GM21717 (cell line): Measurements from ENCODE around the gene SPECC1.
"Not testable (repeated sequence)": the region's sequence is repeated elsewhere in the genome, so short reads cannot be mapped to it uniquely, and the experiment has no call there.

Experiments
- ATAC-seq: cut with Tn5 transposase; IDR thresholded peaks from one replicate; pipeline ENCODE4 v1.9.1; 2021; ENCODE audit warnings: mild to moderate bottlenecking, moderate library complexity; ENCODE audit not compliant: unreplicated experiment

The SPECC1 gene

DNA sequence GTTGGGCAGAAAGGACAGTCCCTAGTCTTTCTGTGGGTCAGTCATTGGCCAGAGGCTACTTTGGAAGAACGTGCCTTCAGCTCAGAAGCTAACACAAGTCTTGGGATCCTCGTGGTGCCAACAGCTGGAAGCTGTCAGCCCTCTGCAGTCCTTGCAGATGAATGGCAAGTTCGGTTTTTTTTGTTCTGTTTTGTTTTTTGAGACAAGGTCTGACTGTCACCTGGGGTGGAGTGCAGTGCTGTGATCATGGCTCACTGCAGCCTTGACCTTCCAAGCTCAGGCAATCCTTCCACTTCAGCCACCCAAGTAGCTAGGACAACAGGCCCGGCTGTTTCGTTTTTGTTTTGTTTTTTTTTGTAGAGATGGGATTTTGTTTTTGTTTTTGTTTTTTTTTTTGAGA, 149.4 kb downstream of the SPECC1 start:
- no peak for ATAC-seq

DNA sequence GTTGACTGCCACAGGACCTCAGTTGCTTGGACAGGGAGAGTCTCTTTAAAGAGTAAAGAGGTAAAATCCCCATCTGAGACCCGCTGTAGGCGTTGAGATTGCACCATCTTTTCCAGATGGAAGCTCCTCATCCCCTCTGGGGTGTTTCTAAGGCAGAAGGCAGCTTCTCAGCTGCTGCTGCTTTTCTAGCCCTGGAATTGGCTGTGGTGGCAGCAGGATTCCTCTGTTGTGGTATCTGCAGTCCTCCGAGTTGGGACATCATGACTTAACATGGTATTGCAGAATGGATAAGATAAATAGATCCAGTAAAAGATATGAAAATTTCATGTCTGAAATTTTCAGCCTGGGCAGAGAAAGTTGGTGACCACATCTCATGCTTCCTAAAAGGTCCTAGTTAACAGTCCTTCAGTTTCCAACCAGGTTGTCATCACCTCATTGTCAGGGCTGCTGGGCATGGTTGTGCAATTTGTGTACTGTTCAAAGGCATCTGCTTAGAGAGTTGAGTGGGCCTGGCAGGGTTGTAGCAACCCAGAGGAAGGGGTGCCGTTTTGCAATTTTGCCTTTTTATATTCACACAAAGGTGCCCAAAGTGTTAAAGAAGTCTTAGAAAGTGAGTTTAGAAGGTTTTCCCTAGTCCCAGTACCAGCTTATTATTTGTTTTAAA, 150.4 kb downstream of the SPECC1 start:
- no peak for ATAC-seq

DNA sequence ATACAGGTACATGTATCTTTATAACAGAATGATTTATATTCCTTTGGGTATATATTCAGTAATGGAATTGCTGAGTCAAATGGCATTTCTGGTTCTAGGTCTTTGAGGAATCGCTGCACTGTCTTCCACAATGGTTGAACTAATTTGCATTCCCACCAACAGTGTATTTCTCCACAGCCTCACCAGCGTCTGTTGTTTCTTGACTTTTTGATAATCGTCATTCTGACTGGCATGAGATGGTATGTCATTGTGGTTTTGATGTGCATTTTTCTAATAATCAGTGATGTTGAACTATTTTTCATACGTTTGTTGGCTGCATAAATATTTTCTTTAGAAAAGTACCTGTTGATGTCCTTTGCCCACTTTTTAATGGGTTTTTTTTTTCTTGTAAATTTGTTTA, 156.4 kb downstream of the SPECC1 start:
- ATAC-seq: not testable (repeated sequence)

DNA sequence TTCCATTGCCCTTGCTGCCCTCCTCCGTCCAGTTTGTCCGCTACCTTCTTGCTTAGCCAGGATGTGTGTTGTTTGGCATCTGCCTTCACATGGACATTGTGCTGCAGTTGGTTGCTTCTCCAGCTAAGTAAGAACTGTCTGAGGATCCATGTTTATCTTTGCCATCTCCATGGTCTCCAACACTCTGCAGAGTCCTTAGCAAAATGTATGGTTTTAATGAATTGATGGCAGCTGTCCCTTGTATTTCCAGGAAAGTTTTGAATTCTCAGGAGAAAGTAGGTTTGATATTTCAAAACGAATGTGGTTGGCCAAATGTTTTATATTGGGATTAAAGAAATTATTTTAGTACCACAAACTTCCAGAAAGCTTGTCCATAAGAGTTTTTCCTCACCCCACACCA, 160.9 kb downstream of the SPECC1 start:
- ATAC-seq: no peak

DNA sequence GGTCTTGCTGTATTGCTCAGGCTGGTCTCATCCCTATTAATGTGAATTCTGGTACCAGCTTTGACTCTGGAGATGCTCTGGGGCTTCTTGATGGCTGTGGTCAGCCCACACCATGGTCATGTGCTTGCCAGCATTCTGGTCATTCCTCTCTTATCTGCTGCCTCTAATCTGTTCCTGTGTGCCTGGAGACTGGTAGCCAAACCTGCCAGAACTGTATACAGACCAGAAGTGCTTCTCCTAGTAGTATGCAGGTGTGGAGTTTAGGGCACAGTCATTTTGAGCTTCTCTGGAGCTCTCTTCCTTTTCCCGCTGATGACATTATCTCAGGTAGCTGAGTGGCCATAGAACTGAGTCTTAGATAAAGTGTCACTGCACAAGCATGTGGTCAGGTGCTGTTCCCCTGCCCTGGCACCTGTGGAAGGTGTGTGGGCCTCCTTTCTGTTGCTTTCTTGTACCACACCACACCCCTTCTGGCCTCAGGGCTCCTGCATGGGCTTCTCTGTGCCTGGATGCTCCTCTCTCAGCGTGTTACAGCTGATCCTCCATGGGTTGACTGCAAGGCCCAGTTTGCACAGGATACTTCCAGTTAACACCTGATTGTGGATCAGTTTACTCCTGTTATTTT, 162.7 kb downstream of the SPECC1 start:
- no peak for ATAC-seq

DNA sequence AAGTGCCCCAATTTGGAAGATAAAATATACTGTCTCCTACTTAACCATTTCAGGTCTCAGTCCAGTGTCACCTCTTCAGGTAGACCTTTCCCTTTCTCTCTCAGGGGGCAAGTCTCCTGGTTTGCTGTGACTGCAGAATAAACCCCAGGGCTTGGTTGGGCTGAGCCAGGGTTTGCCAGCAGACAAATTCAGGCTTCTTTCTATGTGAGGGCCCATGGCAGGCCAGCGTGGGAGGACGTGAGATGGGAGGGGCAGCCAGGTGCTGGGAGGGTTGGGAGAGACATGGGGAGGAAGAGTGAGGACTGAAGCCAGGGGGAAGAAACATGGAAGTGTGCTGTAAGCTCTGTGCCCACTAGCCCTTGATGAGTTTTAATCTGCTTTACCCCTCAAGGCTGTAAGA, 163.2 kb downstream of the SPECC1 start:
- no peak for ATAC-seq

DNA sequence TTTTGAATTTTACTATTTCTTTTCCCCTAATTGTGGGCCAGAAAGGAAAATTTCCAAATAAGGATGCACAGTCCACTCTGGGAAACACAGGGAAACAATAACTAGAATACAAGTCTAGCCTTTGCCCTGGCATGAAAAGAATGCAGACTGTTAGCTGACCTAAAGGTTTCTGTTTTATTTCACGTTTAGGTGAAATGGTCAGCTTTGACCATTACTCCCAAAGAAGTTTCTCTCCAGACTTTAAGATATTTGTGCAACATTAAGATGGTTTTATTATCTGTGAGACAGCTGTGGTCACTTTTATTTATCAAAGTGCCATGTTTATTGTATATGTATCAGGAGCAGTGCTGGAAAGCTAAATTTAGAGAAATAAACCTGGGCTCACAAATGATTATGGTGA, 163.9 kb downstream of the SPECC1 start:
- ATAC-seq: no peak

DNA sequence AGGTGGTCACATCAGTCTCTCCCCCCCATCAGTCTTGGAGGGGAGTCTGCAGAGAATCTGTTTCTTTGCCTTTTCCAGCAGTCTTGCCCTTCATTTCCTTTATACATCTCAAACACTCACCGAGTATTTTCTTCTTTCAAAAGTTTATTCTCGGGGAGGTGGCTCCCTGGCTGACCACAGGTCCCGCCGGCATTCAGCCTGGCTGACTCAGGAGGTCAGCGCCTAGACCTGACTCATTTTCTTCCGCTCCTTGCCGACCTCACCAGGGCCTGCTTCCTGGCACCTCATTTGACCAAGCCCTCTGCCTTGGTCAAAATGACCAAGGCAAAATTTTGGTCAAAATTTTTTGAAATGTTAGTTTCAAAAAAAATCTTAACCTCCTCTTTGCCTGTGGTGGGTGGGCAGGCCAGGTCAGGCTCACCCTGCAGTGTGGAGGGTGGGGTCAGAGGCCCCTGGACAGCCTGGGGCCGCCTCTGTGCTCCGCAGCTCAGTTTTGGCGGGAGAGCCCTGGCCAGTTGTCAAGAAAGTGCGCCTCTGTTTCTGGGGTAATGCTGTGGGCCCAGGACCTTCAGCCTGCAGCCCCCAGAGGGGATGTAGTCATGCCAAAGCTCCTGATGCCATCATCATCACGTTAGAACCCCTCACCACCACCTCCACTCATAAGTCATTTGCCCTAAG, 165.6 kb downstream of the SPECC1 start:
- ATAC-seq: no peak

DNA sequence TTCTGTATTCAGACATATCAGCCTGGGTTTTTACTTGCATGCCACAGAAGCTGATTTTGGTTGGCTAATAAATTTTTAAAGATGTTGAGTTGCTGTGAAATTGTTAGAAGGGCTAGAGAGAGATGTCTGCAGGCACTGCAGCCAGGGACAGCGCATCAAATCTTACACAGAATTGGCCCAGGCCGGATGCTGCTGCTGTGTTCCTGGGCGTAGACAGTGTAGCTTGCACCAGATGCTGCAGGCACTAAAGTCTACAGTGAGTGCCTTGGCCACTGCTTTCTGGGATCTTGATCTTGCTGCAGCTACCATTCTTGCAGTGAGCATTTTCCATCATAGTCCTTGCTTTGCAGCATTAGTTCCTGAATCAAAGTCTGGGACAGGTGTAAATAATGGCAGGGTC, 169.9 kb downstream of the SPECC1 start:
- ATAC-seq: no peak

DNA sequence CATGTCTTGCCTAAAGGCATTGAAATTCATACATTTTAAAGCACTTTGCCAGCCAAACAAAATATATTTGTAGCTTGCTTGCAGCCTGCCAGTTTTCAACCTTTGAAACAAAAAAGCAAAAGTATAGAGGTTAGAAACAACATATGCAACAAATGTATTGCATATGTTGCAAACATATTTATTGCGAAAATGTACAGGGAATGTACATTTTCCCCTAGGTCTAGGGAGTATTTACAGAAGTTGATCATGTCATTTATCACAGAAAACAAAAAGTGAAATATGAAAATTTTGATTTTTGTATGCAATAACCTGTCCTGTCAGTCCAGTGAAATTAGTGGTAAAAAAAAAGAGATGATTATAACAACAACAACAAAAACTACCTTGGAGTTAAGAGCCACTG, 171.5 kb downstream of the SPECC1 start:
- no peak for ATAC-seq

DNA sequence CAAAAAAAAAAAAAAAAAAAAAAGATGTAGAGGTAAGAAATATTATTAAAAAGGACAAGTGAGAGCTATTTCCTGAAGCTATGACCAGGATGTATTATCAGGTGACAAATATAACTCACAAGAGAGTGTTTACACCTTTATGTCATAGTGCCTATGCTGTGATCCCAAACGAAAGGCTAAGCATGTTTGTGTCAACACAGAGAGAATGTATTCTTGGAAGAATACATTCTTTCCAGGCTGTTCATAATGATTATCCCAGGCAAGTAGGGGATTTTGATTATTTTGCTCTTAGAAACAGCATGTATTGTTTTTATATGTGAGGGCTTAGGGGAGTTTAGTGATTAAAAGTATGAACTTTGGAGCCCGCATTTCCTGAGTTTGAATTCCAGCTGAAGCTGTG, 175.0 kb downstream of the SPECC1 start:
- no peak for ATAC-seq

DNA sequence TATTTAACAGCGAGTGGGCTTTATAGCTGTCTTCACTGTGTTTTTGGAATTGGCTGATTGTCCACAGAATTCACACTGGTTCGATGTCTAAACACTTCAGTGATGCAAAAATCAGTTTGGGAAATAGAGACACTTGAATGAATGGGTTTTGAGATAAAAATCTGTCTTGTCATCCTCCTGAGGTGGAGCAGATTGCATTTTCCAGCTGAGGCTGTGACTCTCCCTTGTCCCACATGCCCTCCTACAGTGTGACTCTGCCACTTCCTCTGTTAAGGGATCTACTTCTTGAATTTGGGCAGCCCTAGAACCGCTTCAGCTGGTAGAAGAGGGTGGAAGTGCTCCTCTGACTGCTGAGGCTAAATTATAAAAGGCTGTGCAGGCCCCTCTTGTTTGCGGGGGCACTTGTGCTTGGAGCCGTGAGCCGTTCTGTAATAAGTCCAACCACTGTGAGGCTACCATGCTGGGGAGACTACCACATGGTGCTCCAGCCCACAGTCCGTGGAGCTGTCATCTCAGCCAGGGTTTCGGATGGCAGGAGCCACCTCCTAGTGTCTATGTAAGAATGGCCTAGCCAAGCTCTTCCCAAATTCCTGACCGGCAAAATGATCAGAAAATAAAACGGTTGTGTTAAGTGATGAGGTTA, 175.9 kb downstream of the SPECC1 start:
- ATAC-seq: no peak

DNA sequence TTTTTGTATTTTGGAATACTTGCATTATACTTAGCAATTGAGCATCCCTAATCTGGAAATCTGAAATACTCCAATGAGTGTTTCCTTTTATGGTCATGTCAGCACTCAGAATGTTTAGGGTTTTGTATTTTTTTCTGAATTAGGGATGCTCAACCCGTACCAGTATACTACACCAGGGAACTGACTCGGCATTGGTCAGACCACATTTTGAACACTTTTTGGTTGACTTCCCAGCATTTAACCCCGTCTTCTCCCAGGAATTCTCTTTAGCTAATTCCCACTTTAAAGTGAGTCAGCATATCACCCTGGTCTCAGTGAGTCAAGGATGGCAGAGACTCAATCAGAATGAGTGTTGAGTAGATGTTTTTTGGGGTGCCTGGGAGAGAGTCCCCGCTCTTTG, 177.9 kb downstream of the SPECC1 start:
- no peak for ATAC-seq

DNA sequence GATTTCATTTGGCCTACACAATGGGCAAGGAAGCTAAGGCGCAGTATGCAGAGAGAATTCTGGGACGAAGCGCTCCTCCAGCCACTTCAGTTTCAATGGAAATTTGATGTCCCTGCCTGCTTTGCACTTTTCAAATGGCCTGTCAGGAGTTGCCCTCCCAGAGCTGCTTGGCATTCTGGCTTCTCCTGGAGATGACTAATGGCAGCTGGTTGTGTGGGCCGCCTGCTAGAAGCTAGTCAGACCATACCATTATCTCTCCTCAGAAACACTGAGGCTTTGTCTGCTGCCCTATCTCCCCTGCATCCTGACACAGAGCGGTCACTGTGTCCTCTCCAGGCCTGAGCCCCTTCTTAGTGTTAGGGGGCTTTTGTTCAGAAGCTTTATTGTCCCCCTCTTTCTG, 180.1 kb downstream of the SPECC1 start:
- ATAC-seq: no peak

DNA sequence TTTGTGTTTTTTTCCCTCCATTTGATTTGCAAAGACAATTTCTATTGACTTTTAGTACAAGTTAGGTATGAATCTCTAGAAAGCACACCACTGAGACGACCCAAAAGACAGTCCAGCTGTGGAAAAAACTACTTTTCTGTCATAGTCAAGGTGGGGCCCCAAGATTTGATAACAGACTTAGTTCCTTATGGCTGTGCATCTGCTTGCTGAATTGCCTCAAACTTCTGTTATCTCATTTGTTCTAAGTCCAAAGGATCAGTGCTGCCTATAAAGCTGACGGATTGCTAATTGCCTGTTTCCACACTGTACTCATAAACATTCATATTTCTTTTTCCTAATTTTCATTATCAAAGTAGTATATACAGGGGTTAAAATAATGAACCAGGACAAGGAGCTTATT, 180.8 kb downstream of the SPECC1 start:
- no peak for ATAC-seq

DNA sequence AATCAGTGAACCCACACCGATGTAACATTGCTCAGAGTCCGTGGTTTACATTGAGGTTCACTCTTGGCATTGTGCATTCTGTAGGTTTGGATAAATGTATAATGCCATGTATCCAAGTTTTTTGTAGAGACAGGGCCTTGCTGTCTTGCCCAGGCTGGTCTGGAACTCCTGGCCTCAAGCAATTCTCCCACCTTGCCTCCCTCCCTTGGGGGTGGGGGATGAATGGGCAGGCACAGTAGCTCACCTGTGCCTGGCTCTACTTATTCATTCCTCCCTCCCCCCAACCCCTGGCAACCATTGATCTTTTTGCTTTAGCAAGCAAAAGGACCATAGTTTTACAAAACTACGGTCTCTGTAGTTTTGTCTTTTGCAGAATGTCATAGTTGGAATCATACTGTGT, 181.4 kb downstream of the SPECC1 start:
- ATAC-seq: no peak

DNA sequence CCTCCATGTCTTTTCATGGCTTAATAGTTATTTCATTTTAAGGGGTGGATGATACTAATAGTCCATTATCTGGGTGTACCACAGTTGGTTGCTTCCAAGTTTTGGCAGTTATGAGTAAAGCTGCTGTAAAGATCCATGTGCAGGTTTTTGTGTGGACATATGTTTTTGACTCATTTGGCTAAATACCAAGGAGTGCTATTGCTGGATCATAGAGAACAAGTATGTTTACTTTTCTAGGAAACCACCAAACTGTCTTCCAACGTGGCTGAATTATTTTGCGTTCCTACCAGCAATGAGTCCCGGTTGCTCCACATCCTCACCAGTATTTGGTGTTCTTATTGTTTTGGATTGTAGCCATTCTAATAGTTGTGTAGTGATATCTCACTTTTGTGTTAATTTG, 181.9 kb downstream of the SPECC1 start:
- ATAC-seq: no peak

DNA sequence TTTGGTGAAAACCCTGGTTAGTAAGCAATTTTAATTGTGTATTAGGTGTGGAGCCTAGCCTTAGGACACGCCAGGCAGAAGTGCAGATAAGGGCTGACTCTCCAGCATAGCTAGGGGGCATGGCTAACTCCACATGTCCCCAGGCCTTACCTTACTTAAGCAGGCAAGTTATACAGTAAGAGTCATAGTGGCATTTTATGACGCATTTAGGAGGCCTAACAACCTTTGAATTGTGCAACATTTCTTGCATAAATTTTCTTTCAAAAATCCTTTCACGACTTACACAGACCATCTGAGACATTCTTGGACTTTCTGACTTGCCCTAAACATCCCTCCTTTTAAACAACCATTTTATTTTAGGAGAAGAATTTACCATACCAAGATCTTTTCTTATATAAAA, 187.1 kb downstream of the SPECC1 start:
- ATAC-seq: not testable (repeated sequence)

DNA sequence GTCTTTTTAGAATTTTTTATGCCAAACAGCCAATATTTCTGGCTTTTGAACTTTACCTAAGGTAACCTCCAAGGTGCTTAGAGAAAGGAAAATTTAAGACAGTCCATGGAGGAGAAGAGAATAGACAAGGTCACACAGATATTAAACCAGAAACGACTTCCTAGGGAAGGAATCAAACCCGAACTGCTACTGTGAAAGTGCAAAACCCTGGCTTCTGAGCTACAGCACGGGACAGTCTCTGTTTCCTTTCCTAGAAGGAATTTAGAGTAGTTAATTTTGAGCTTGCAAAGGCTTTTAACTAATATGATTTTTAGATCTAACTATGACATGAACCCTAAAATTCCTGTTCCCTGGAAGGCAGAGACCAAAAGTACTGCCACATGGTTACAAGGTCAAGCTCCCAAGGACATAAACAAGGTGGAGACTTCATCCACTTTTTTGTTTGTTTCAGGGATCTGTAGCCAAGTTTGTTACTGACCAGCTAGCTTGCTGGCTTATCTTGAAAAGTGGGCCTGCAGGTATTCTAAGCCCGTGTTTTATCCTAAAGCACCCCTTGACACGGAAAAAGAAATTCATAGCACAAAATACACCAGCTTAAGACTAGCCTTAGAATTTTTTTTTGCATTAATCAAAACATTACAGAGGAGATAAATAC, 188.2 kb downstream of the SPECC1 start:
- ATAC-seq: no peak

DNA sequence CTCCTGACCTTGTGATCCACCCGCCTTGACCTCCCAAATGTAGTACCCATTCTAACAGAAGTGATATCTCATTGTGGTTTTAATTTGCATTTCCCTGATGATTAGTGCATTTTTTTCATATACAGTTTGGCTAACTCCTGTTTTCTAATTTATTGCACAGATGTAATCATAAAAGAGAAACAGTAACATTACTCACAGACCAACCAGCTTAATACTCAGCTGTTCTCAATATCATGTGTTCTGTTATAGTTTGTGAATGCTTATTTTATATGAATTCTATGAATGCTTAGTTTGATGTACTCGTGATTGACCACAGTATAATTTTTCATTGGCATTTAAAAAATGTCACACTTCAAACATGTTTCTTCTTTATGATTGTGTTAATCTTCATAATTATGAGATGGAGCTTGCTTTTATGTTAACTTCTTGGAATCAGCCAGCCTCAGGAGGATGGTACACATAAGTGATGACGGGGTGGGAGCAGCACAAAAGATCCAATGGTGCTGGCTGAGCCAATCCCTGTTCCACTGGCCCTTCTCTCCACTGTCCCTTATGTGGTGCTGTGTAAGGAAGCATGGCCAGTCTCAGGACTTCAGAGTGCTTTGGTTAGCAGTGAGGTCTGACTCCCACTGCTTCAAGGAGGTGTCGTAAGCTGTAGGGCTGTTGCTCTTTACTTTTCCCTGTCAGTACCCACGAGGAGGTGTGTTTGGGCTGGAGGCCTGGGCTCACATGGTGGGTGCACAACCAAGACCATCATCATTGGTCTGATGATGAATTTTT, 191.0 kb downstream of the SPECC1 start:
- ATAC-seq: no peak
